GM12874 (cell line): Measurements from ENCODE around the gene SWI5.

ENCODE experiments used
- TF ChIP-seq, protein P1 (sequence below): IDR thresholded peaks from 2 replicates; pipeline ENCODE4 v1.5.1; 2011; ENCODE audit warnings: low read depth, mild to moderate bottlenecking, control low read depth, low read length, moderate library complexity; ENCODE audit not compliant: insufficient read depth

The SWI5 gene

GRCh38 chr9:128317629-128318028, 41.6 kb downstream of the SWI5 start:
- TF ChIP-seq, protein P1, sequence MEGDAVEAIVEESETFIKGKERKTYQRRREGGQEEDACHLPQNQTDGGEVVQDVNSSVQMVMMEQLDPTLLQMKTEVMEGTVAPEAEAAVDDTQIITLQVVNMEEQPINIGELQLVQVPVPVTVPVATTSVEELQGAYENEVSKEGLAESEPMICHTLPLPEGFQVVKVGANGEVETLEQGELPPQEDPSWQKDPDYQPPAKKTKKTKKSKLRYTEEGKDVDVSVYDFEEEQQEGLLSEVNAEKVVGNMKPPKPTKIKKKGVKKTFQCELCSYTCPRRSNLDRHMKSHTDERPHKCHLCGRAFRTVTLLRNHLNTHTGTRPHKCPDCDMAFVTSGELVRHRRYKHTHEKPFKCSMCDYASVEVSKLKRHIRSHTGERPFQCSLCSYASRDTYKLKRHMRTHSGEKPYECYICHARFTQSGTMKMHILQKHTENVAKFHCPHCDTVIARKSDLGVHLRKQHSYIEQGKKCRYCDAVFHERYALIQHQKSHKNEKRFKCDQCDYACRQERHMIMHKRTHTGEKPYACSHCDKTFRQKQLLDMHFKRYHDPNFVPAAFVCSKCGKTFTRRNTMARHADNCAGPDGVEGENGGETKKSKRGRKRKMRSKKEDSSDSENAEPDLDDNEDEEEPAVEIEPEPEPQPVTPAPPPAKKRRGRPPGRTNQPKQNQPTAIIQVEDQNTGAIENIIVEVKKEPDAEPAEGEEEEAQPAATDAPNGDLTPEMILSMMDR, result no peak

DNA sequence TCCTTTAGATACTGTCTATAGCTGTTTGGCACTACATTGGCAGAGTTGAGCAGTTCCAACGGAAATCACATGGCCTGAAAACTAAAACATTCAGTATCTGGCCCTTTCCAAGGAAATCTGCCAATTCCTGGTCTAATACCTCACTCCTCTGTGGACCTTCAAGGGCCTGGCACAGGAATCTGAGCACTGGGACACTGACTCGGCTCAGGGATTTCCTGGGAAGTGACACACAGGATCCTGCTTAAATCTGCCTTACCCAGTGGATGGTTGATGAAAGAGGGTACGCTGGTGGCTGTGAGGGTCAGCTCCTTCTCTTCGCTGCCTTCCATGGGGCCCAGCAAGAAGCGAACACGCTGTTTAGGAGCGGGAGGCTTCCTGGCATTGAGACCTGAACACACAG, 45.3 kb downstream of the SWI5 start:
- TF ChIP-seq, protein P1, result no peak

DNA sequence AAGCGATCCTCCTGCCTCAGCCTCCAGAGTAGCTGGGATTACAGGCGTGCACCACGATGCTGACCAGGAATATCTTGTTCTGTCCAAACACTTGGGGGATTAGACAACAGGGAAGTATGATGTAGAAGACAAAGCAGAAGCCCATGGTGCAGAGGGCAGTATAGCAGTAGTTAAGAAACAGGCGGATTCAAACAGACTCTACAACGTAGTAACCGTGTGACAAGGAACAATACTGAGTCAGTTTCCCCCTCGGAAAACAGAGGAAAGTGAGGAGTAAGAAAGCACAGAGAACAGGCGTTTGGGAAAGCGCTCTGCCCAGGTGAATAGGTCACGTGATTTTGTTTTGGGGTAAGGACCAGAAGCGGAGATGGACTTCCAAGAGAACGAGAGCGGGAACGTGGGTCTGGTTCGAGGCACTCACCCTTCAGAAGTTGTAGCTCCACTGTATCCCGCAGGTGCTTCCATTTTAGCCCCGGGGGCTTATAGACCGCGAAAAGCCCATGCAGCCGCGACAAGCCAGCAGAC, 45.9 kb downstream of the SWI5 start:
- TF ChIP-seq, protein P1, result no peak

DNA sequence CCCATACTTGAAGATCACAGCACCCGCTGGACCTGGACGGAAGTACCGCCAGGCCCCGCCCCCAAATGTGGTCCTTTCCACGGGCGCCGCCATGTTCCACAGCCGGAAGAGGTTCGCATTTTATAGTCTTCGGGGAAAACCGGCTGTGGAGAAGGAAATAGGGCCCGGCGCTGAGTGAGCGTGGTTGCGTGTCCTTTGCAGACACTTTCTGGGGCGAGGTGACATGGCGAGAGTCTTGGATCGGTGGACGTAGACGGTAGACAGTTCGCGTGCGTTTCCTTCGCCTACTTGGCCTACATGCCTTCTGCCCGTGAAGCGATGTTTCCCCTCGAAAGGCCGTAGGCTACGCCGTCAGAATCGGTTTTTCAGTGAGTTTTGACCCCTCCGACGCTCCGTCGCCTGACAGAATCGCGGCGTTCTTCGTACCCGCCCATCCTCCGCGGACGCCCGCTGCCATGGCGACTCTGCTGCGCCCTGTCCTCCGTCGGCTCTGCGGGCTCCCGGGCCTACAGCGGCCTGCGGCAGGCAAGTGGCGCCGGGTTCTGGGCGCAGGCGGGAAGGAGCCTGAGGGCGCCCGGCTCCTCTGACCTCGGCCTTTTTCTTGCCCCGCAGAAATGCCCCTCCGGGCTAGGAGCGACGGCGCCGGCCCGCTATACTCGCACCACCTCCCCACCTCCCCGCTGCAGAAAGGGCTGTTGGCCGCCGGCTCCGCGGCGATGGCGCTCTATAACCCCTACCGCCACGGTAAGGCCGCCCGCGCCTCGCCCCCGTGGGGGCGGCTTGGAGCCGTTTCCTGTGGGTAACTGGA, 46.5 kb downstream of the SWI5 start, which contains the start of the genes COQ4 and TRUB2:
COQ4 (plus strand) TSS at position 436 of the 808 bp plus-strand sequence; CDS start at position 456, 20 bp downstream.
TRUB2 (minus strand) TSS at position 44 of the 808 bp plus-strand sequence; CDS start at position 5, 39 bp downstream.
- TF ChIP-seq, protein P1, result no peak

GRCh38 chr9:128323212-128323730, 47.2 kb downstream of the SWI5 start:
- TF ChIP-seq, protein P1, result no peak

GRCh38 chr9:128323791-128324190, 47.7 kb downstream of the SWI5 start:
- TF ChIP-seq, protein P1, result no peak

DNA sequence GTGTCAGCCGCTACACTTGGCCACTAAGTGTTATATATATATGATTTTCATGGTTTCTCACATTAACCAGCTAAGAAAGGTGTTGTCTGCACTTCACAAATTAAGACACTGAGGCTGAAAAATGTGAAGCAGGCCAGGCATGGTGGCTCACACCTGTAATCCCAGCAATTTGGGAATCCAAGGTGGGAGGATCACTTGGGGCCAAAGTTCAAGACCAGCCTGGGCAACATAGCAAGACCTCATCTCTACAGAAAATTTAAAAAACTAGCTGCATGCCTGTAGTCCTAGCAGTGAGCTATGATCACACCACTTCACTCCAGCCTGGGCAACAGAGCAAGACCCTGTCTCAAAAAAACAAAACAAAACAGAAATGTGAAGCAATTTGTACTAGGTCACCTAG, 48.3 kb downstream of the SWI5 start:
- TF ChIP-seq, protein P1, result no peak
